Islet of Langerhans (tissue), 1 donor: ENCODE results near the gene CACNB3.

Experiments
- FAIRE-seq: peaks from one replicate; lab custom pipeline; 2011; peaks lifted over from hg19 to GRCh38; lab: Jason Lieb, UNC

The CACNB3 gene

DNA sequence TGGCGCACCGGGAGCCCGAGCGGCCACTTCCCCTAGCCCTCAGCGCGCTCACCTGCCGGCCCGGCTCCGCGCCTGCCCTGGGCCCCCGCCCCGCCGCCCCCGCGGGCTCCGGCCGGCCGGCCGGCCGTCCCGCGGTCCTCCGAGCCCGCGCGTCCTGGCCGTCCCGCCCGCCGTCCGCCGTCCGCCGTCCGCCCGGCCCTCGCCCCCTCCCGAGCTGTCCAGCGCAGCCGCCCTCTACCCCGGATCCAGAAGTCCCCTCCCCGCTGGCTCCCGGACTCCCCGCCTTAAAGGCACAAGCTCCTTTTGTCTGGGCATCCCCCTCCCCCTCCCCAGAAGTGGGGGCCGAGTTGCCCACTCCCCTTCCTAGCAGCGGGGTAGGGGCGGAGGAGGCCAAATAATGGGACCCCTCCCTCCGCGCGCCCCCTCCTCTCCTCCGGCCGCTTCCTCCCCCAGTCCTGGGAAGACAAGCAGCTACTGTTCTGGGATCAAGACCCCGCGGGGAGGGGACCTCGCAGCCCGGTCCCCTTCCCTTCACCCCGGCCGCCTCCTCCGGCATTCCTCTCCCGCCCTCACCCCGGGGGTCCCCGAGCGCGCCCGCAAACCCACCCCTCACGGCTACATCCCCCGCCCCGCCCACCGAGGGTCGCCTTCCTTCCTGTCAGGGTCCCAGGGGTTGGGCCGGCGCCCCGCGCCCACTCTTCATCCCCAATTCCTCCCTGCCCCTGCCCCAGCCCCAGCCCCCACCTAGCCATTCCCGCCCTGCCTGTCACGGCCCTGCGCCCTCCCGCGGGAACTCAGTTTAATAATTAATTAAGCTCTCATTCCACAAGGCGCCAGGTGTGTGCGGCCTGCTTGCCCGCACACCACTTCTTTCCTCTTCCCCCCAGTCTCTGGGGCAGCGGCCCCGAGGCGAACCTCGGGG, 29.2 kb upstream of the CACNB3 start, which contains the start of gene ADCY6:
Gene ADCY6, minus strand, starts transcription at position 236 of the 922 bp plus-strand sequence. CDS start 5,655 bp downstream, outside the sequence.
- no peak for FAIRE-seq

DNA sequence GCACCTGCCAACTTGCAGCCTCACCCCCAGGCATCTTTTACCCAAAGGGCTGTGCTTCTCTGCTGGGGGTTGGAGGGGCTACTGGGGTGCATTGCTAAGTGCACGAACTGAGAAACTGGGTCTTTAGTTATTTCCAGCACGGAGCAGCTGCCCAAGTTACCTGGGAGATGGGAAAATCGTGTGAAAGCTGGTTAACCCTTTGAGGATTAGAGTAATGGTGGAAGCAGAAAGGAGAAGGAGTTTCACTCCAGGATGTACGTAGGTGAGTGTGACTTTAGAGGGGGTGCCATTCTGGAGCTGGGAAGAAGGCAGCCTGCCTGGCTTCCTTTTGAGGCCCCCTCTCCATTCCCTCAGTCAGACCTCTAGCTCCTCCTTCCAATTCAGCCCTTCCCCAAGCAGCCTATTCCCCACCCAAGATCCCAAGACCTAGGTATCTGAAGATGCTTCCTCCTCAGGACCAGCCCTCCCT, 28.4 kb upstream of the CACNB3 start:
- no peak for FAIRE-seq

DNA sequence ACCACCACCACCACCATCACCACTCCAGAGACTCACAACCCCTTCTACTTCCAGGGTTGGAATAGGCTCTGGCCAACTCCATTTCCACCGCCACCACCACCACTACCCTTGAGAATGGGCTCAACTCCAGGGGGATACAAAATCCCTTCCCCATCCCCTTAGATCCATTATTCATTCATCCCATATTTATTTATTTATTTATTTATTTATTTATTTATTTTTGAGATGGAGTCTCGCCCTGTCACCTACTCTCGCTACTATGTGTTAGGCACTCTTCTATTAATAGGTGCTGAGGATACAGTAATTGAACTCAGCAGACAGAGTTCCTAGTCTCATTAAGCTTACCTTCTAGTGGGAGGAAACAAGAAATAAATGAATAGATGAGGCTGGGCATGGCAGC, 24.6 kb upstream of the CACNB3 start:
- FAIRE-seq, result no peak

DNA sequence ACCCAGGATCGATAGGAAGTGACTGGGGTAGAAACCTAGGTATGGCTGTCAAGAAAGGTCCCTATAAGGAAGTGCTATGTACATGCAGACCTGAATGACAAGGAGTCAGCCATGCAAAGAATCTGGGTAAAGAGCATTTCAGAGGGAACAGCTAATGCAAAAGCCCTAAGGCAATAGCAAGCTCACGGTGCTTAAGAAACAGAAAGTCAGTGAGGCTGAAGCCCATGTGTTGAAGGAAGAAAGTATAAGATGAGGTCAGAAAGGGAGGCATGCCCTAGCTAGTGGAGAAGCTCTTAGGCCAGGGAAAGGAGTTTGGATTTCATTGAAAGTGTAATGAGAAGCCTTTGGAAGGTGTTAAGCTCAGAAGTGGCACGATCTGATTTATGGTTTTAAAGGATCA, 23.4 kb upstream of the CACNB3 start:
- no peak for FAIRE-seq

DNA sequence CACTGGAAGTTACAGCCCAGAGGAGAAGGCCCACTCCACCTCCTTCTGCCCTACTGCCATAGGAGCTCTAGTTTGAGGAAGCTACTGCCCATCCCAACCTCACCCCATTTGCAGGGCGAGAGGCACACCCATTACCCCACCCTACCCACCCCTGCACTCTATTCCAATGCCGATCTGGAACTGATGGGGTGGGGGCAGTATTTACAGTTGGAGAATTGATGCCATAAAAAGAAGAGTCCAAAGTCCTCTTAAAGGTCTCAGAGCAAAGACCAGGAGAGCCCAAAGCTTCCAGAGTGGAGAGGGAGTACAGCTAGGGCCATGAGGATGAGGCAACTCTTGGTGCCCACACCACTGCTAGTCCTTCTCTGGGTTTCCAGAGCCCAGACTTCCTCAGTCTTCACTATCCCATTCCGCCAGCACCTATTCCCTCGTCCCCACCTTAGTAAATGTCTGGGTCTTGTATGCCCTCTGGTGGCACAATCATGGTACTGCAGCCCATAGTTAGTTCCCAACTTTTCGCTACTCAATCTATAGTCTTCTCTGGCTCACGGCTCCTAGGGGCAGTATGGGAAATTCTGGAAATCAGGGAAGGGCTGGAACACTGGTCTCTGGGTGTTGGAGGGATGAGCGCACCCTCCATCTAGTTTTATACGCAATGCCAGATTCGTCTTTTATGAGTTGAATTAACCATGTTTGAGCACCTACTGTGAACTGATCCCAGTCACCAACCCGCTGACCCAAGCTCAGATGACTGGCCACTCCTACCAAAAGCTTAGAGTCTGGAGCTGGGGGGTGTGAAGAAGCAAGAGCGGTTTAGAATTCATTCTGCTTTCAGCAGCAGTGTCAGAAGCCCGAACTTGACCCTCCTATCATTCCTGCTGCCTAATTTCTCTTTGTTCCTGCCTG, 22.5 kb upstream of the CACNB3 start:
- FAIRE-seq, result no peak

DNA sequence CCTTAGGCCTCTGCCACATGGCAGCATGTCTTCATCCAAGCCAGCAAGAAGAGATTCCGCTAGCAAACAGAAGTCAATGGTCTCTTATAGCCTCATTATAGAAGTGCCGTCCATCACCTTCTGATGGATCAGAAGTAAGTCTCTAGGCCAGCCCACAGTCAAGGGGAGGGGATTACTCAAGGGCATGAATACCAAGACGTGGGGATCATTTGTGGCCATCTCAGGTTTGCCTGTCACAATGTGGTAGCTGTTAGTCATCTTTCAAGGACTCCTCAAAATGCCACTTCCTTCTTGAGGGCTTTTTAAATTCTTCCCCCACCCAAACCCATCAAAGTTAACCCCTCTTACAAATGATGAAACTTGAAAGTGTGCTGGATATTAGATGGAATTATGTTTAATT, 21.3 kb upstream of the CACNB3 start:
- FAIRE-seq, result no peak

DNA sequence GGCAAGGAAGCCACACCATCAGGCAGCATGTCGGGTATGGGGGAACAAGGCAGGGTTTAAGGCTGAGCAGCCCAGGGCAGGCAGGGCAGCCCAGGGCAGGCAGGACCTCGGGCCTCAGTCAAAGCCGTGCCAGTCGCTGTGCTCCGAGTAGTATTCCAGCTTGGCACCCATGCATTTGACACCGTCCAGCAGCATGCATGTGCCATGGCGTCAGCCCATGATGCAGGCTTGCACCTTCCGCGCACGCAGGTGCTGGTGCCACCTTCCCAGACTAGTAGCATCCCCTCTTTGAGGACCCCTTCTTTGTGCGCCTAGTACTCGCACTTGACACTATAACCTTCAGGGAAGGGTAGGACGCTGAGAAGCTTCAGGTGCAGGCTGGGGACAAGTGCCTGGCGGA, 17.8 kb upstream of the CACNB3 start:
- FAIRE-seq, result no peak

DNA sequence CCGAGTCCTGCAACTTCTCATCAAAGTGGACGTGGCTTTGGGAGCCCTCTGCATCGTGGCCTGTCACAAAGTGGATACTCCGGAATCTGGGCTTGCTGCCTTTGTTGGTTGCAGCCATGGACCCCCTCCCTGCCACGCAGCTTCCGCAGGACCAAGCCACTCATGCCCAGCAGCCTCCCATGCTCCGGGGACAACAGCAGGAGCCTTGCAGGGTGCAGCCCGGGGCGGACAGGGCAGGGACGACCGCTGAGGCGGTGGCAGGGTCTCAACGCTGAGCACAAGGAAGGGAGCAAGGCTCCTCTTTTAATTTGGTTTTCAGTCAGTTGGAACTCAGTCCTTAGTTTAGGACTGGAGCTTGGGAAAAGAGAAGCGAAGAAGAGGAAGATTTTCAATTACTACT, 17.3 kb upstream of the CACNB3 start:
- no peak for FAIRE-seq

DNA sequence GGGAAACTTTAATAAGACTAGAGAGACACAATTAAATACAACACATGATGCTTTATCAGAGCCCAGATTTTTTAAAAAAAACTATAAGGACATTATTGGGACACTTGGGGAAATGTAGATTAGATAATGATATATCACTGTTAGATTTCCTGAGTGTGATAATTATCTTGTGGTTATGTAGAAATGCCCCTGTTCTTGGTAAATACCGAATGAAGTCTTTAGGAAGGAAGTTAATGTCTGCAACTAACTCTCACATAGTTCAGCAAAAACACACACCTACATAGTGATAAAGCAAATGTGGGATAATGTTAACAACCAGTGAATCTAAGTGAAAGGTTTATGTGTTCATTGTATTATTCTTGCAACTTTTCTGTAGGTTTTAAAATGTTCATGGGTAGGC, 14.6 kb upstream of the CACNB3 start:
- FAIRE-seq, result no peak

DNA sequence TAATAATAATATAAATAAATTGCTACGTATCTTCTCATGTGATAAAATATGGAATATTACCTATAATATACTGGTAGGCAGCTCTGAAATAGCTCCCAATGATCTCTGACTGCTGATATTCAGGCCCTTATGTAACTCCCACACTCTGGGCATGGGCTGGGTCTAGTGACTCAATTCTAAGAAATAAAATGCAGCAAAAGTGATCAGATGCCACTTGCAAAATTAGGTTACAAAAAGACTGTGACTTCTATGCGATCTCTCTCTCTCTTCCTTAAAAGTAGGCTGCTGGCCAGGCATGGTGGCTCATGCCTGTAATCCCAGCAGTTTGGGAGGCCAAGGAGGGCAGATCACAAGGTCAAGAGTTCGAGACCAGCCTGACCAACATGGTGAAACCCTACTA, 10.3 kb upstream of the CACNB3 start:
- FAIRE-seq, result no peak

DNA sequence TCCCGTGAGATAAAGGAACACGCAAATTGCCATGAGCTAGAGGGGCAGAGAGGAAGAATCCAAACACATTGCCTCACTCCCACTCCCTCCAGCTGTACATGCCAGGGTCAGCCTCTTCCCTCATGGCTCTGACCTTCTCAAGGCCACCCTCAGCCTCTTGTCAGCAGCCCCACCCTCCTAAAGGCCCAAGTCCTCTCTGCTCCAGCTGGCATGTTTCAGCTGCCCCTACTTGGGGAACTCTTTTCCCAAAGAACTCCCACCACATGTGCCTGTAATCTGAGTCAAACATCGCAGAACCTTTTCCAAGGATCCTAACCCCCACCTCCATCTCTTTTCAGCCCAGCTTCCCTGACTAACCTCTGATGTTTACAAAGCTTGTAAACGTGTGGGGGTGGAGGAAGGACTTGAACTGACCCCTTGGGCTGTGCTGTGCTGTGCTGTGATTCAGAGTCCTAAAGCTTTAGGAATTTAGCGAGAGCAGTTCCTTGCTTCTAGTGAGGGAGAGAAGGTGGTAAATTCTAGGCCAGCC, 7.3 kb upstream of the CACNB3 start:
- FAIRE-seq, result no peak

DNA sequence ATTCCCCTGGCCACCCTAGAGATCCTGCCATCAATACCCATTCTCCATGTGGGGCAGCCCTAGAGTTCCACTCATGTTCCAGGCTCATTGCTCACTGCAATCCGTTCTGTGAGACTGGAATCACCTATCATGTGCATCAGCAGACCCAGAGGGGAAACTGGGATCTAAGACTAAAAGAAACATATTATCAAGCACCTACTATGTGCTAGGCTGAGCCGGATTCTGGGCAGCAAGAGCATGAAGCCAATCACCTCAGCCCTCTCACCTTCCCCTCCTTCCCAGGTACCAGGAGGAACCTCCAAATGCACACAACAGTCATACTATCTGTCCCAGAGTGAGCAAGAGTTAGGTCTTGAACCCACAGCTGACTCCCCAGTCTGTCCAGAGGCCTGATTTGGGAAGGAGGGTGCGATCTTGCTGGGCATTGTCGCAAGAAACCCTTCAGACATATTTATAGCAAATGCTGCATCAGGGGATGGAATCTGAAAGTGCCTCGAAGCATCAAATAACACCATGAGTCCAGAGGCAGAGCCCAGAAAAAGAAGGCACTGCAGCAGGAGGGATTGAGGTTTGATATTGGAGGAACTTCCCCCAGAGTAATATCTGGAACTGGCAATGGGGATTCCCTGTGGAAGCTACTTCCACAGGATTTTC, 6.7 kb upstream of the CACNB3 start:
- no peak for FAIRE-seq

DNA sequence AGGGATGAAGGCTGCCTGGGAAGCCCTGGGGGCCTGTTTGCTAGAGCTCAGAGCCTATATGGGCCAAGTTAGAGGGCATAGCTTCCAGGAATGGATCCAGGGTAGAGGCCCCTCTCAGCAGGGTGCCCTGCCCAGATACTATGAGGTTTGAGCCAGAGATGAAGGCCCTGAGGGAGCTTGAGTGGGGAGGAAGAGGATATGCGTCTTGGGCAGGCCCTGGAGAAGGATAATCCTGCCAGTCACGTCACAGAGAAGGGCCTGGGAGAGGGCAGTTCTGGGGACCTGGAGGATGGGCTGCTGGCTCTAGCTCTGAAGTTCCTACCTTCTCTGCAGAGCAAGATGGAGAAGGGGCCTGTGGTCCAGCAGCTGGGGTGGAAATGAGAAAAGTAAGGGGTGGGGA, 5.9 kb upstream of the CACNB3 start:
- no peak for FAIRE-seq

DNA sequence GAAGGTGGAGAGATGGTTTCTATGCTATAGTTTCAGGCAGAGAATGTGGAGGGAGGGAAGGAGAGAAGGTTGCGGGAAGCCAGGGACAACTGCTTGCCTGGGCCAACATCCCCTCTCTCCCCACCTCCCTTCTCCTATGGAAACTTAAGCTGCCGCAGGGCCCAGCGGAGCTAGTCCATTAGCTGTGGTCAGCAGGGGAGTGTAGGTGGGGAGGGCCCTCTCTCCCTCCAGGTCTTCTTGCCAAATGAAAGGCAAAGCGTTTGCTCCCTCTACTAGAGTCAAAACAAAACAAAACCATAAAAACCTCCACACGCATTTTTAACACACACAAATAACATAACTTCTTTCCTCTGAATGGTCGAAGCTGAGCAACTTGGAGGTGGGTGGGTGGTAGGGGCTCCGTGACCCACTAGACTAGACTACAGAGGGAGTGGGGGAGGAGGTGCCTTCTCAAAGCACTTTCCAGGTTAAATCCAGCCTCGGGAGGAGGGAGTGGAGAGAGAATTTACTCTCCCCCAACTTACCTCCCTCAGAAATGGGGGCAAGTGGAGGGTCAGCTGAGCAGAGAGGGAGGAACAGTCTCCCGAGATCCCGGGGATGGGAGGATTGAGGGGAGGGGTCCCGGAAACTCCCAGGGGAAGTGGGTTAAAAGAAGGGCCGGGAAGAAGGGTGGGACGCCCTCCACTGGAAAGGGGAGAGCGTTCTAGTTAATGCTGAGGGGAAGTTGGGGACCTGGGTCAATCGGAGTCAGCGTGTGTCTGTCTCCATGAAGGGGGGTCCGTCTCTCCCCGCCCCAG, 4.6 kb upstream of the CACNB3 start:
- FAIRE-seq, result no peak

DNA sequence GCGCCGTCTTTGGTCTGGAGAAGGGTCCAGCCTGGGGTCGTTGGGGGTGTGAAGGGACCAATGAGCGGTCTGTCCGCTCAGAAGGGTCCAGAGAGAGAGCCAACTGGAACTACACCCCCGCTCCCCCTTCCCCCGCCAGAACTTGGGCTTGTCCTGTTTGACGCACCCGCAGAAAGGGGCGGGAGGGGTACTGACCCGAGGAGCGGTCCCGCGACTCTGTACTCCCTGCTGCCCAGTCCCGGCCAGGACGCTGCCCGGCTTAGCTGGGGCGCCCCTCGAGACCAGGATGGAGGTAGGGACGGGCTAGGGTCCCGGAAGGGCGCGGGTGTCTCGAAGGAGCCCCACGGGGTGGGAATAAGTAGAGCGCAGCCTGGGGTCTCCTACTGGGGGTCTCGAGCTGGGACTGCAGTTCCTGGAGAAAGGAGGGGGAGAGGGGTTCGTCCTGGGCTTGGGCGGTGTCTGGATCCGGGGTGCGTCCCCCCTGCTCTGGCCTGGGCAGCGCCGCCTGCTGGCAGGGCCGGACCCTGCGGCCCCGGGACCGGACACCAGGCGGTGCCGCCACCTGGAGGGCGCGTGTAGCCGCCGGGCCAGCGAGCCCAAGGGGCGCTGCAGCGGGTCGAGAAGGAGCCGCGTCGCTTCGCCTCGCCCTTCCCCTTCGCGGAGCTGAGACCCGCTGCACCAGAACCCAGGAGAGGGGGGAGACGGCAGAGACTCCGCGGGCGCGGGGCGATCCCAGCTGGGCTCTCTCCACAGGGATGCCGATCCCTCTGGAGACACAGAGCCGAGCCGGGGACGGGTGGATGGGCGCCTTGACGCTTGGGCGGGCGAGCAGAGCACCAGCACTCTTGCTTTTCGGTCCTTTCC, 3.8 kb upstream of the CACNB3 start:
- FAIRE-seq, result no peak

DNA sequence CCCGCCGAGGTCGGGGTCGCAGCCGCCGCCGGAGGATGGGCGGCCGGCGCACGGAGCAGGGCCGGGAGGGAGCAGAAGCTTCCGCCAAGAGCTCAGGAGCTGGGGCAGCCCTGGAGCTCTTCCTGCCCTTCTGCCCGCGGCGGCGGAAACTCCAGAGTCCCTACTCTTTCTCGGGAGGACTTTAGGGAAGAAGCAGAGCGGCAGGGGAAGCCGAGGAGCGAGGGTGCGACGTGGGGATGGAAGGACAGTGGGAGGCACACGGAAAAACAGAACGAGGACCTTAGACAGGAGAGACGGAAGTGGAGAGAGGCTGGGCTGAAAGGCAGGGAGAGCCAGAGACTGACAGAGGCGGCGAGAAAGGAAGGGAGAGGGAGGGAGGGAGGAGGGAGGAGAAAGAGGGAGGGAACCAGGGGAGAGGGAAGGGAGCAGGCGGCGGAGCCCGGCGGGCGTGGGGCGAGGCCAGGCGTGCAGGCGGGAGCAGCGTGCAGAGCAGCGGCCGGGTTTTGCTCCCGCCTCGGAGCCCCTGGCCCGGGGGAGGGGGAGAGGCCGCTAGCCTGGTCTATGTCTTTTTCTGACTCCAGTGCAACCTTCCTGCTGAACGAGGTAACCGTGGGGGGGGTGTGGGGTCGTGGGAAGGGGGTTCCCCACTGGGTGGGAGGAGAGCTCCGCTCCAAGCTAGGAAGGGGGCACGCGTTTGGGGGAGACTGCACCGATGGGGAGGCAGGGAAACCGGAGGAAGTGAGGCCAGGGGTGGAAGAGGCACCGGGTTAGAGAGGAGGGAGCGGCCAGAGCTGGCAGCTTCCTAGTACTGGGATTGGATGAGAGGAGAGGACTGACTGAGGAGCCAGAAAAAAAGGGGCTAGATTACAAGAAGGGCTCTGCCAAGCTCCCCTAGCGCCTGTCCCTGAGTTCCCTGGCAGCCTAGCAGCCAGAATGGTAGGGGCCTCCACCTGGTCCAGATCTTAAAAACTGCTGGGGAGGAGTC, 2.9 kb upstream of the CACNB3 start:
- FAIRE-seq, result no peak

DNA sequence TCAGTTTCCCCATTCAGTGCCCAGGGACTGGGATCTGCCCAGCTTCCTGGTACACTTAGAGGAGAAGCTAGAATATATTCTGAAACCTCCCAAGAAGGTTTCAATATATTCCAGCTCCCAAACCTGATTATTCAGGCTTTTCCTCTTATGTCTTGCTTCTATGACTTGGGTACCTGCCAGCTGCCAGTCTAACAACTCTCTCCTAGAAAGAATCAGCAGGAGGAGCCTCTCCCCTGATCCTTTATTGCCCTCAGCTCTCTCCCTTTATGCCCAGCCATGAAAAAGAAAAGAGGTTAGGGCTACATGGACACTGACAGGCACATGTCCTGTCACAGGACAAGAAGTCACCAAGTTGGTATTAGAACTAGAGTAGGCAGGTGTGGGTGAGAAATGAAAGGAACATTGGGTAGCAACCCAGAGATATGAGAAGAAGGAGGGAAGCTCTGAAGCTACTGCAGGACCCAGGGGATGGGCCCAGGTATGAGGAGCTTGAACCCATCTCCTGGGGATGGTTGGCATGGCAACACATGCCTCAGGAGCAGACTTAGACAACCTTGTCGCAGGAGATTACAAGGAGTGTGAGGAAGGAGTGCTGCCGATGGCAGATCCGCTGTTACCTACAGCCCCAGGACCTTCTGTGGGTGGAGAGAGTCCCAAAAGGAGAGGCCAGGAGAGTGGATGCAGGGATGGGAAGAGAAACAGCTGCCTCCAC, 2.0 kb upstream of the CACNB3 start:
- no peak for FAIRE-seq

DNA sequence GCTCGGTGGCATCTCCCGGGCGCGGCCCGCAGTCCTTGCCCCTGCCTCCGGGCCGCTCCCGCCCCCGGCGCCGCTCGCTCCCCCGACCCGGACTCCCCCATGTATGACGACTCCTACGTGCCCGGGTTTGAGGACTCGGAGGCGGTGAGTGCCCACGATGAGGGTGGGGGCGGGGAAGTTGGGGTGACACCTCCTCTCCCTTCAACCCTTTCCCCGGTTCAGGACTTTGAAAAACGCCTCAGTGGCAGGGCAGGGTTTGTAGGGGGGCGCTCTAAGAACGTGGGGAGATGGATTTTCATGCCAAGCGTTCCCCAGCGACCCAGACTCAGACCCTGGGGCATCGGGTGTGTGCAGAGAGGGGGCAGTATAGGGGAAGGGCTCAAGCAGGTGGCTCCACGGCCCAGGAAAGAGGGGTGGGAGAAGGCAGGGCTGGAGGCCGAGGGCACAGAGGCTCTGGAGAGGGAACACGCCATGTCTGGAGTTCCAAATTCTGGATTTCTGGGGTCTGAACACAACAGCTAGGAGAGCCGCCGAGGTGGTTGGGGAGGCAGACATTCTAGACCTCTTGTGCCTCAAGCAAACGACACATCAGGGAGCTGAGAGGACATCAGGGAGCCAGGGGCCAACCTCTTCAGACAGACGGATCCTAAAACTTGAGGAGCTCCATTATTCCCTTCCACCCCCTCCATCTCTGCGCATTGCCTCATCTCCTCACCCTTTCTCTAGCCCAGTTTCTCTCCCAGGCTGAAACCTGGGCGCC, 715 bp downstream of the CACNB3 start:
- FAIRE-seq, result no peak
